BLaER1 treated with 17β-estradiol and CSF1 and Interleukin-3, amounts not matched to agents 10 nM and 100 nM (cell line): ENCODE measurements around the gene BNIP5.

Source experiments
- H3K27ac ChIP-seq, 11 experiments: shearing (Covaris generic); formaldehyde crosslinking; 2 replicates each; pipeline ENCODE4 v1.8.1; 2022
- H3K27me3 ChIP-seq, 11 experiments: shearing (Covaris generic); formaldehyde crosslinking; 2 replicates each; pipeline ENCODE4 v1.8.1; 2022
- H3K36me3 ChIP-seq, 11 experiments: shearing (Covaris generic); formaldehyde crosslinking; 2 replicates each; pipeline ENCODE4 v1.8.1; 2022
- H3K4me1 ChIP-seq, 10 experiments: shearing (Covaris generic); formaldehyde crosslinking; 2 replicates each; pipeline ENCODE4 v1.8.1; 2022
- H3K4me2 ChIP-seq, 11 experiments: shearing (Covaris generic); formaldehyde crosslinking; 2 replicates each; pipeline ENCODE4 v1.8.1; 2022
- H3K4me3 ChIP-seq, 10 experiments: shearing (Covaris generic); formaldehyde crosslinking; 2 replicates each; pipeline ENCODE4 v1.8.1; 2022
- H3K9ac ChIP-seq, 11 experiments: shearing (Covaris generic); formaldehyde crosslinking; 2 replicates each; pipeline ENCODE4 v1.8.1; 2022
- H3K9me3 ChIP-seq, 11 experiments: shearing (Covaris generic); formaldehyde crosslinking; replicated peaks in 1 of 11; 2 replicates each; pipeline ENCODE4 v1.8.1; 2022
- H4K20me1 ChIP-seq, 11 experiments: shearing (Covaris generic); formaldehyde crosslinking; 2 replicates each; pipeline ENCODE4 v1.8.1; 2022
- Cebpa-rat ChIP-seq, 11 experiments: shearing (Covaris generic); IDR thresholded peaks; 2 replicates each; pipeline ENCODE4 v1.8.1; 2022

Gene BNIP5

GRCh38 chr6:36361071-36361470 lies 24.4 kb upstream of the BNIP5 start:
- peak overlapping the region; percentile 53 to 88 (median 68); a peak in 21 of 22 replicates for H3K4me2 ChIP-seq

GRCh38 chr6:36360241-36361054 lies 23.8 kb upstream of the BNIP5 start:
- Histone ChIP-seq H3K27ac (peak overlapping the region in 9 of 11 experiments; percentile 30 to 70 (median 63); a peak in 15 of 22 replicates), H3K27me3 (no peaks in the 10 kb centered on the region), H3K4me3 (peak overlapping the region in 2 of 10 experiments; percentile 39 to 43; a peak in 4 of 20 replicates), H4K20me1 (no peaks in the 10 kb centered on the region), H3K4me1 (peaks cover 30 to 63% (median 48%) of the 10 kb centered on the region in 10 experiments), H3K4me2 (peak overlapping the region; percentile 53 to 88 (median 68)), H3K9ac (peak overlapping the region in 10 of 11 experiments; percentile 3 to 70 (median 50); a peak in 16 of 22 replicates), H3K9me3 (peaks cover 0 to 12% (median 4%) of the 10 kb centered on the region in 11 experiments; a peak in 8 of 22 replicates), H3K36me3 (no peaks in the 10 kb centered on the region)
- TF ChIP-seq Cebpa-rat (IDR thresholded peaks at IDR 0.05): no peak

More at GRCh38 chr6:36361071-36361470, 24.4 kb upstream of the BNIP5 start:
- Histone ChIP-seq H3K9ac (peak overlapping the region in 10 of 11 experiments; percentile 3 to 70 (median 46); a peak in 15 of 22 replicates), H3K9me3 (peaks cover 0 to 12% (median 4%) of the 10 kb centered on the region in 11 experiments; a peak in 8 of 22 replicates), H3K4me1 (peaks cover 30 to 58% (median 48%) of the 10 kb centered on the region in 10 experiments), H3K4me3 (peak overlapping the region in 1 of 10 experiments; percentile 39; a peak in 1 of 20 replicates), H3K27ac (peak overlapping the region in 8 of 11 experiments; percentile 12 to 70 (median 63); a peak in 15 of 22 replicates), H4K20me1 (no peaks in the 10 kb centered on the region), H3K27me3 (no peaks in the 10 kb centered on the region), H3K36me3 (no peaks in the 10 kb centered on the region)
- TF ChIP-seq Cebpa-rat (IDR thresholded peaks at IDR 0.05): no peak

DNA sequence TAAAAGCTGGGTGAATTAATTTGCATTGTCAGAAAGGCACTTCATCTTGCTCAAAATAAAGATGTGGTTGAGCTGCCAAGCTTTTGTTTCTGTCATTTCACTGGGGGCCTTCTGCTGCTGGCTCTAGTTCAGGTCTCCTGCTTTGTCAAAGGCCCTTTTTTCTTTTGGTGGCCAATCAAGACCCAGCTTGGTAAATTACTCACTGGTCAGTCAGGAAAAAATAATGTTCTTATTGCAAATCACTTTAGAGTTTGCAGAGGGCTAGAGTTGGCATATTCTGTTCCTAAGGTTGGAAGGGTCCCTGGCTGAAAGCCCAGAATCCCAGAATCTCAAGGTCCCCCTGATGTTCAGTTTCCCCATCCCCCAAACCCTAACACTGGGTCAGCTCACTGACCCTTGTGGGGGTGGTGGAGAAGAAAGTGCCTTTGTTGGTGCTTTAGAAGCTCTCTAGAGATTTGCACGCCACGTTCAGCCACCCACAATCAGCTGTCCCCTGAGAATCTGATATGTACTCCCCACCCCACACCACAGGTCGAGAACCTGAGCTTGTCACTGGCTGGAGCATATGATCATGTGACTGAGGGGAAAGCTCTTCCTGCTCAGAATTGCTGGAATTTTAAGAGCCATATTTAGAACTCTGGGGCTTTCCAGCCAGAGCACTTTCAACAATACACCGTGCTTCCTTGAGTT lies 21.7 kb upstream of the BNIP5 start:
- Histone ChIP-seq H3K27ac (peak overlapping the region in 3 of 11 experiments; percentile 21 to 38 (median 28); a peak in 4 of 22 replicates), H3K9ac (peak overlapping the region in 1 of 11 experiments; percentile 45; a peak in 1 of 22 replicates), H4K20me1 (no peaks in the 10 kb centered on the region), H3K4me3 (no peak overlapping the region), H3K9me3 (peaks cover 2 to 15% (median 9%) of the 10 kb centered on the region in 11 experiments; a peak in 15 of 22 replicates), H3K4me2 (peak overlapping the region; percentile 31 to 88 (median 60)), H3K27me3 (no peaks in the 10 kb centered on the region), H3K4me1 (peaks cover 30 to 63% (median 48%) of the 10 kb centered on the region in 10 experiments), H3K36me3 (no peaks in the 10 kb centered on the region)
- TF ChIP-seq Cebpa-rat (IDR thresholded peaks at IDR 0.05): no peak

- Histone ChIP-seq H3K4me1 (peaks cover 27 to 59% (median 46%) of the 10 kb centered on the region in 10 experiments), H3K27ac (no peak overlapping the region), H3K36me3 (no peaks in the 10 kb centered on the region), H3K4me2 (peak overlapping the region in 10 of 11 experiments; percentile 45 to 88 (median 63); a peak in 17 of 22 replicates), H3K27me3 (no peaks in the 10 kb centered on the region), H4K20me1 (no peaks in the 10 kb centered on the region), H3K9ac (no peak overlapping the region), H3K4me3 (no peak overlapping the region), H3K9me3 (peaks cover 5 to 17% (median 11%) of the 10 kb centered on the region in 11 experiments; a peak in 20 of 22 replicates)
- TF ChIP-seq Cebpa-rat (IDR thresholded peaks at IDR 0.05): no peak
Measured at GRCh38 chr6:36357872-36358225, 21.2 kb upstream of the BNIP5 start.

DNA sequence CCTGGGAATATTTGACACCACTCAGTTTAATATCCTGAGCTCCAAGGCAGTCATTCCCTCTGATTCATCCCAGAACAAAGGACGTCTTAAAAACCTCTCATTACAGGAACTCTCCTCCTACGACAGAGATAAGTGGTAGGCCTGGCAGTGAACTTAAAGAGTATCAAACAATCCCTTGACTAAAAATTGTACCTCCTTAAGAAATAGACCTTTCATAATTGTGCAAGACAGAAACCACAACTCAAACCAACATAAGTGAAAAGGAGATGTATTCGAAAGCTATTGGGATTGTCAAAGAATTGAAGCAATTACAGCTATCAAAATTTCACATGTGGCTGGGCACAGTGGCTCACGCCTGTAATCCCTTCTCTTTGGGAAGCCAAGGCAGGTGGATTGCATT lies 19.1 kb upstream of the BNIP5 start:
- TF ChIP-seq Cebpa-rat (IDR thresholded peaks at IDR 0.05): no peak
- Histone ChIP-seq H3K4me2 (peak overlapping the region in 2 of 11 experiments; percentile 16 to 24; a peak in 3 of 22 replicates), H3K27me3 (no peaks in the 10 kb centered on the region), H3K4me1 (peaks cover 26 to 54% (median 47%) of the 10 kb centered on the region in 10 experiments), H3K9me3 (peaks cover 10 to 24% (median 16%) of the 10 kb centered on the region in 11 experiments; a peak in 20 of 22 replicates), H3K9ac (no peak overlapping the region), H3K27ac (no peak overlapping the region), H4K20me1 (no peaks in the 10 kb centered on the region), H3K36me3 (no peaks in the 10 kb centered on the region), H3K4me3 (no peak overlapping the region)

DNA sequence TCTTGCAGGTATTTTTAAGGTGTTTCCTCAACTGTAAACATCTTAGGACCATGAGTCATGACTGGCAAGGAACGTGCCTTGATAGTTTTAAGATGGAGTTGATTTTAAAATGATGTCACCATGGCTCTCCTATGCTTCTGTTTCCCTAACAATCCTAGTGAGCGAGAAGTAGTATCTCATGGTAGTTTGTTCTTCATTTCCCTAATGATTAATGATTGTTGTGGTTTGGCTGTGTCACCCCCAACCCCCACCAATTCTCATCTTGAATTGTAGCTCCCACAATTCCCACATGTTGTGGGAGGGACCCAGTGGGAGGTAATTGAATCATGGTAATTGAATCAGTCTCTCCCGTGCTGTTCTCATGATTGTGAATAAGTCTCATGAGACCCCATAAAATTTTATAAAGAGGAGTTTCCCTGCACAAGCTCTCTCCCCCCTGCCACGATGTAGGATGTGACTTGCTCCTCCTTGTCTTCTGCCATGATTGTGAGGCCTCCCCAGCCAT lies 16.8 kb upstream of the BNIP5 start:
- TF ChIP-seq Cebpa-rat (IDR thresholded peaks at IDR 0.05): no peak
- peaks cover 10 to 24% (median 16%) of the 10 kb centered on the region in 11 experiments; a peak in 20 of 22 replicates for H3K9me3 ChIP-seq
- H3K9ac ChIP-seq: no peak overlapping the region

GRCh38 chr6:36352477-36353157 lies 15.9 kb upstream of the BNIP5 start:
- no peaks in the 10 kb centered on the region for H4K20me1 ChIP-seq
- no peaks in the 10 kb centered on the region for H3K36me3 ChIP-seq
- peaks cover 10 to 24% (median 16%) of the 10 kb centered on the region in 11 experiments; a peak in 20 of 22 replicates for H3K9me3 ChIP-seq
- H3K9ac ChIP-seq: no peak overlapping the region
- H3K4me1 ChIP-seq: peaks cover 14 to 46% (median 38%) of the 10 kb centered on the region in 10 experiments
- TF ChIP-seq Cebpa-rat (IDR thresholded peaks at IDR 0.05): no peak
- no peaks in the 10 kb centered on the region for H3K27me3 ChIP-seq
- 0 out of 22 replicates have a peak overlapping the region, but pooled peaks of 1 of the 11 experiments have one; percentile 69 for H3K4me2 ChIP-seq
- H3K27ac ChIP-seq: peak overlapping the region in 1 of 11 experiments; percentile 79; a peak in 1 of 22 replicates
- no peak overlapping the region for H3K4me3 ChIP-seq

More for the DNA sequence above, 16.8 kb upstream of the BNIP5 start:
- H3K36me3 ChIP-seq: no peaks in the 10 kb centered on the region
- no peaks in the 10 kb centered on the region for H4K20me1 ChIP-seq
- H3K27ac ChIP-seq: no peak overlapping the region
- H3K4me3 ChIP-seq: no peak overlapping the region
- no peak overlapping the region for H3K4me2 ChIP-seq
- H3K27me3 ChIP-seq: no peaks in the 10 kb centered on the region
- H3K4me1 ChIP-seq: peaks cover 18 to 54% (median 45%) of the 10 kb centered on the region in 10 experiments
